WTC11 (cell line): ENCODE measurements around the gene ARHGAP42. TPM values are rescaled to one million over a fixed set of nuclear protein-coding genes. Genes with fewer than 3 reads are reported as not detected.

Source experiments
- ATAC-seq: fragments of 200-7000 bp; cut with Tn5 transposase; 2 replicates; pipeline ENCODE4 v1.10.0; 2021; ENCODE audit warnings: mild to moderate bottlenecking, moderate library complexity
- CTCF ChIA-PET: fragments of 300-600 bp; sonication (Branson Sonifier 250); formaldehyde crosslinking; loops from one replicate; lab custom pipeline; 2021; ENCODE audit warnings: antibody characterized with exemption; lab: Charles Lee
- POLR2A ChIA-PET: fragments of 350-600 bp; sonication (Branson Sonifier 250); formaldehyde crosslinking; loops from one replicate; lab custom pipeline; 2021; ENCODE audit warnings: antibody characterized with exemption; lab: Charles Lee
- DNase-seq: peaks from one replicate; pipeline ENCODE4 v3.0.0; 2021; ENCODE audit warnings: low spot score
- H3K27ac Mint-ChIP-seq: 2 replicates; pipeline ENCODE4 v1.8.0; 2021; ENCODE audit warnings: mixed read lengths
- H3K27me3 Mint-ChIP-seq: 2 replicates; pipeline ENCODE4 v1.8.0; 2021; ENCODE audit warnings: low read depth, mild to moderate bottlenecking, moderate library complexity, mixed read lengths
- H3K36me3 Mint-ChIP-seq: 2 replicates; pipeline ENCODE4 v1.8.0; 2021; ENCODE audit warnings: mixed read lengths
- H3K4me1 Mint-ChIP-seq: 2 replicates; pipeline ENCODE4 v1.8.0; 2022; ENCODE audit warnings: mixed read lengths
- H3K4me3 Mint-ChIP-seq: 2 replicates; pipeline ENCODE4 v1.8.0; 2021; ENCODE audit warnings: mild to moderate bottlenecking, moderate library complexity, mixed read lengths
- H3K9me3 Mint-ChIP-seq: 2 replicates; pipeline ENCODE4 v1.8.0; 2021; ENCODE audit warnings: mixed read lengths
- AFF4 ChIP-seq: sonication (generic); formaldehyde crosslinking; IDR thresholded peaks from 2 replicates; pipeline ENCODE4 v1.8.1; 2023; ENCODE audit warnings: mild to moderate bottlenecking, missing genetic modification reagents, borderline replicate concordance
- CDX4 ChIP-seq: fragments of 250-450 bp; sonication (Bioruptor Pico); IDR thresholded peaks from 2 replicates; pipeline ENCODE4 v1.9.0; 2021; ENCODE audit warnings: moderate library complexity, mild to moderate bottlenecking, inconsistent platforms, borderline replicate concordance
- CREB1 ChIP-seq: sonication (generic); formaldehyde crosslinking; IDR thresholded peaks from 2 replicates; pipeline ENCODE4 v1.8.0; 2023; ENCODE audit warnings: mild to moderate bottlenecking, missing genetic modification reagents
- E2F4 ChIP-seq: sonication (generic); formaldehyde crosslinking; IDR thresholded peaks from 2 replicates; pipeline ENCODE4 v1.8.1; 2022; ENCODE audit warnings: low read depth, mild to moderate bottlenecking, moderate library complexity, missing genetic modification reagents, borderline replicate concordance
- ELF4 ChIP-seq: sonication (generic); formaldehyde crosslinking; IDR thresholded peaks from 2 replicates; pipeline ENCODE4 v1.8.1; 2022; ENCODE audit warnings: low read depth, mild to moderate bottlenecking, moderate library complexity, missing genetic modification reagents
- EMX1 ChIP-seq: fragments of 250-450 bp; sonication (Bioruptor Pico); IDR thresholded peaks from 2 replicates; pipeline ENCODE4 v1.8.0; 2021; ENCODE audit warnings: mild to moderate bottlenecking
- ERG ChIP-seq: fragments of 250-450 bp; sonication (Bioruptor Pico); IDR thresholded peaks from 2 replicates; pipeline ENCODE4 v1.8.0; 2021; ENCODE audit warnings: mild to moderate bottlenecking
- ETV6 ChIP-seq: sonication (generic); formaldehyde crosslinking; IDR thresholded peaks from 2 replicates; pipeline ENCODE4 v1.8.1; 2022; ENCODE audit warnings: mild to moderate bottlenecking, missing genetic modification reagents
- FOXK1 ChIP-seq: sonication (generic); formaldehyde crosslinking; IDR thresholded peaks from 2 replicates; pipeline ENCODE4 v1.8.0; 2022; ENCODE audit warnings: mild to moderate bottlenecking, moderate library complexity, missing genetic modification reagents
- FOXP4 ChIP-seq: sonication (generic); formaldehyde crosslinking; IDR thresholded peaks from 2 replicates; pipeline ENCODE4 v1.8.0; 2022; ENCODE audit warnings: mild to moderate bottlenecking, missing genetic modification reagents
- IRF1 ChIP-seq: sonication (generic); formaldehyde crosslinking; IDR thresholded peaks from 2 replicates; pipeline ENCODE4 v1.8.0; 2023; ENCODE audit warnings: missing genetic modification reagents
- JAZF1 ChIP-seq: fragments of 250-450 bp; sonication (Bioruptor Pico); IDR thresholded peaks from 2 replicates; pipeline ENCODE4 v1.9.0; 2021; ENCODE audit warnings: moderate library complexity, mild to moderate bottlenecking, inconsistent platforms
- MLX ChIP-seq: sonication (generic); formaldehyde crosslinking; IDR thresholded peaks from 2 replicates; pipeline ENCODE4 v1.8.1; 2023; ENCODE audit warnings: mild to moderate bottlenecking, missing genetic modification reagents, moderate library complexity
- MXD4 ChIP-seq: fragments of 250-450 bp; sonication (Bioruptor Pico); IDR thresholded peaks from 2 replicates; pipeline ENCODE4 v1.8.0; 2021; ENCODE audit warnings: mild to moderate bottlenecking, moderate library complexity, borderline replicate concordance
- SMAD3 ChIP-seq: sonication (generic); formaldehyde crosslinking; IDR thresholded peaks from 2 replicates; pipeline ENCODE4 v1.8.0; 2022; ENCODE audit warnings: missing genetic modification reagents, mild to moderate bottlenecking, borderline replicate concordance
- TEAD4 ChIP-seq: sonication (generic); formaldehyde crosslinking; IDR thresholded peaks from 2 replicates; pipeline ENCODE4 v1.8.0; 2022; ENCODE audit warnings: mild to moderate bottlenecking, missing genetic modification reagents
- USF1 ChIP-seq: sonication (generic); formaldehyde crosslinking; IDR thresholded peaks from 2 replicates; pipeline ENCODE4 v1.8.0; 2022; ENCODE audit warnings: mild to moderate bottlenecking, missing genetic modification reagents
- ZBTB21 ChIP-seq: sonication (generic); formaldehyde crosslinking; IDR thresholded peaks from 2 replicates; pipeline ENCODE4 v1.8.1; 2023; ENCODE audit warnings: mild to moderate bottlenecking, missing genetic modification reagents, borderline replicate concordance
- ZNF396 ChIP-seq: fragments of 250-450 bp; sonication (Bioruptor Pico); IDR thresholded peaks from 2 replicates; pipeline ENCODE4 v1.8.0; 2021; ENCODE audit warnings: mild to moderate bottlenecking, moderate library complexity, borderline replicate concordance
- ZNF671 ChIP-seq: fragments of 250-450 bp; sonication (Bioruptor Pico); IDR thresholded peaks from 2 replicates; pipeline ENCODE4 v1.8.0; 2021; ENCODE audit warnings: mild to moderate bottlenecking
- total RNA-seq: library from RNA; stranded (reverse); gene quantifications from 3 replicates; pipeline ENCODE4 v1.2.3, GENCODE V29; 2021

The ARHGAP42 gene
- total RNA-seq, 1 experiment from 2014 or later: 32.5 TPM

- no peak for TF ChIP-seq MLX
These were observed 268.2 kb downstream of the ARHGAP42 start (continued) for GRCh38 chr11:100955318-100955717.

GRCh38 chr11:100956351-100956750 lies 269.3 kb downstream of the ARHGAP42 start:
- DNase-seq (no peak), ATAC-seq (no peak; the same call in 1 of the 2 replicates)
- Mint-ChIP-seq H3K27ac (no peak overlapping the region), H3K4me1 (peaks cover 33% of the 10 kb centered on the region), H3K36me3 (peaks cover 3% of the 10 kb centered on the region), H3K9me3 (no peaks in the 10 kb centered on the region), H3K4me3 (no peak overlapping the region), H3K27me3 (no peaks in the 10 kb centered on the region)
- ChIA-PET POLR2A (no interaction called here), CTCF (no interaction called here)
- TF ChIP-seq ZNF396 (no peak), CREB1 (CRISPR knock-in tag) (no peak), IRF1 (CRISPR knock-in tag) (no peak), FOXK1 (no peak), ZBTB21 (CRISPR knock-in tag) (no peak), JAZF1 (CRISPR knock-in tag) (no peak), ZNF671 (CRISPR knock-in tag) (no peak), USF1 (CRISPR knock-in tag) (no peak), FOXP4 (CRISPR knock-in tag) (no peak), EMX1 (CRISPR knock-in tag) (no peak)

GRCh38 chr11:100957499-100957898 lies 270.4 kb downstream of the ARHGAP42 start:
- Mint-ChIP-seq H3K27me3 (no peaks in the 10 kb centered on the region), H3K9me3 (no peaks in the 10 kb centered on the region), H3K27ac (no peak overlapping the region), H3K4me3 (no peak overlapping the region), H3K36me3 (peaks cover 5% of the 10 kb centered on the region), H3K4me1 (peaks cover 29% of the 10 kb centered on the region)
- CTCF ChIA-PET: no interaction called here
- POLR2A ChIA-PET: no interaction called here
- no peak for ATAC-seq
- no peak for DNase-seq
- TF ChIP-seq SMAD3 (CRISPR knock-in tag): no peak
- TF ChIP-seq CDX4: no peak
- TF ChIP-seq TEAD4: no peak
- no peak for TF ChIP-seq ERG
- no peak for TF ChIP-seq MLX

- ATAC-seq (no peak), DNase-seq (no peak)
- Mint-ChIP-seq H3K36me3 (peaks cover 25% of the 10 kb centered on the region), H3K4me1 (peaks cover 13% of the 10 kb centered on the region), H3K27me3 (no peaks in the 10 kb centered on the region), H3K4me3 (no peak overlapping the region), H3K9me3 (no peaks in the 10 kb centered on the region; the same call in 1 of the 2 replicates), H3K27ac (no peak overlapping the region)
- ChIA-PET CTCF (no interaction called here), POLR2A (no interaction called here)
- TF ChIP-seq ELF4 (no peak), AFF4 (CRISPR knock-in tag) (no peak), E2F4 (CRISPR knock-in tag) (no peak), ZNF671 (CRISPR knock-in tag) (no peak), ETV6 (no peak), MXD4 (CRISPR knock-in tag) (no peak)
These were observed 274.5 kb downstream of the ARHGAP42 start for GRCh38 chr11:100961633-100962032.
